GM12864 (cell line): ENCODE data around the gene HES1.
"Not testable (repeated sequence)": the region's sequence is repeated elsewhere in the genome, so short reads cannot be mapped to it uniquely, and the experiment has no call there.

Source experiments
- DNase-seq: peaks from one replicate; pipeline ENCODE4 v3.0.0-alpha.2; 2011; ENCODE audit warnings: low read depth
- H3K4me3 ChIP-seq: 2 replicates; pipeline ENCODE4 v1.5.1; 2011; ENCODE audit warnings: mild to moderate bottlenecking, low read depth, low read length, control low read depth
- TF ChIP-seq, protein P1 (sequence below): IDR thresholded peaks from 2 replicates; pipeline ENCODE4 v1.5.1; 2011; ENCODE audit warnings: low read depth, mild to moderate bottlenecking, moderate library complexity, low read length, control low read depth, inconsistent platforms; ENCODE audit errors: missing control alignments

Gene HES1, protein sequence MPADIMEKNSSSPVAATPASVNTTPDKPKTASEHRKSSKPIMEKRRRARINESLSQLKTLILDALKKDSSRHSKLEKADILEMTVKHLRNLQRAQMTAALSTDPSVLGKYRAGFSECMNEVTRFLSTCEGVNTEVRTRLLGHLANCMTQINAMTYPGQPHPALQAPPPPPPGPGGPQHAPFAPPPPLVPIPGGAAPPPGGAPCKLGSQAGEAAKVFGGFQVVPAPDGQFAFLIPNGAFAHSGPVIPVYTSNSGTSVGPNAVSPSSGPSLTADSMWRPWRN

DNA sequence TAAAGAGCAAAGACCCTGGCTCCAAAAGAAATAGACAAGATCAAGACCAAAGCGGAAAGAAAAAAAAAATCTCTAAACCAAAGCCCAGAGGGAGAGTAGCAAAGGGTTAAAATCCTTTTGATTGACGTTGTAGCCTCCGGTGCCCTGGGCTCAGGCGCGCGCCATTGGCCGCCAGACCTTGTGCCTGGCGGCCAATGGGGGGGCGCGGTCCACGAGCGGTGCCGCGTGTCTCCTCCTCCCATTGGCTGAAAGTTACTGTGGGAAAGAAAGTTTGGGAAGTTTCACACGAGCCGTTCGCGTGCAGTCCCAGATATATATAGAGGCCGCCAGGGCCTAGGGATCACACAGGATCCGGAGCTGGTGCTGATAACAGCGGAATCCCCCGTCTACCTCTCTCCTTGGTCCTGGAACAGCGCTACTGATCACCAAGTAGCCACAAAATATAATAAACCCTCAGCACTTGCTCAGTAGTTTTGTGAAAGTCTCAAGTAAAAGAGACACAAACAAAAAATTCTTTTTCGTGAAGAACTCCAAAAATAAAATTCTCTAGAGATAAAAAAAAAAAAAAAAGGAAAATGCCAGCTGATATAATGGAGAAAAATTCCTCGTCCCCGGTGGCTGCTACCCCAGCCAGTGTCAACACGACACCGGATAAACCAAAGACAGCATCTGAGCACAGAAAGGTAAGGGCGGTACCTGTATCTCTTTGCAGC lies at the start of gene HES1:
HES1 (plus strand) TSS at position 343 of the 713 bp plus-strand sequence; CDS start at position 576, 233 bp downstream.
- no peak for DNase-seq
- TF ChIP-seq, protein P1, sequence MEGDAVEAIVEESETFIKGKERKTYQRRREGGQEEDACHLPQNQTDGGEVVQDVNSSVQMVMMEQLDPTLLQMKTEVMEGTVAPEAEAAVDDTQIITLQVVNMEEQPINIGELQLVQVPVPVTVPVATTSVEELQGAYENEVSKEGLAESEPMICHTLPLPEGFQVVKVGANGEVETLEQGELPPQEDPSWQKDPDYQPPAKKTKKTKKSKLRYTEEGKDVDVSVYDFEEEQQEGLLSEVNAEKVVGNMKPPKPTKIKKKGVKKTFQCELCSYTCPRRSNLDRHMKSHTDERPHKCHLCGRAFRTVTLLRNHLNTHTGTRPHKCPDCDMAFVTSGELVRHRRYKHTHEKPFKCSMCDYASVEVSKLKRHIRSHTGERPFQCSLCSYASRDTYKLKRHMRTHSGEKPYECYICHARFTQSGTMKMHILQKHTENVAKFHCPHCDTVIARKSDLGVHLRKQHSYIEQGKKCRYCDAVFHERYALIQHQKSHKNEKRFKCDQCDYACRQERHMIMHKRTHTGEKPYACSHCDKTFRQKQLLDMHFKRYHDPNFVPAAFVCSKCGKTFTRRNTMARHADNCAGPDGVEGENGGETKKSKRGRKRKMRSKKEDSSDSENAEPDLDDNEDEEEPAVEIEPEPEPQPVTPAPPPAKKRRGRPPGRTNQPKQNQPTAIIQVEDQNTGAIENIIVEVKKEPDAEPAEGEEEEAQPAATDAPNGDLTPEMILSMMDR = no peak
- H3K4me3 ChIP-seq = peak within 1 kb of the TSS; percentile 60

DNA sequence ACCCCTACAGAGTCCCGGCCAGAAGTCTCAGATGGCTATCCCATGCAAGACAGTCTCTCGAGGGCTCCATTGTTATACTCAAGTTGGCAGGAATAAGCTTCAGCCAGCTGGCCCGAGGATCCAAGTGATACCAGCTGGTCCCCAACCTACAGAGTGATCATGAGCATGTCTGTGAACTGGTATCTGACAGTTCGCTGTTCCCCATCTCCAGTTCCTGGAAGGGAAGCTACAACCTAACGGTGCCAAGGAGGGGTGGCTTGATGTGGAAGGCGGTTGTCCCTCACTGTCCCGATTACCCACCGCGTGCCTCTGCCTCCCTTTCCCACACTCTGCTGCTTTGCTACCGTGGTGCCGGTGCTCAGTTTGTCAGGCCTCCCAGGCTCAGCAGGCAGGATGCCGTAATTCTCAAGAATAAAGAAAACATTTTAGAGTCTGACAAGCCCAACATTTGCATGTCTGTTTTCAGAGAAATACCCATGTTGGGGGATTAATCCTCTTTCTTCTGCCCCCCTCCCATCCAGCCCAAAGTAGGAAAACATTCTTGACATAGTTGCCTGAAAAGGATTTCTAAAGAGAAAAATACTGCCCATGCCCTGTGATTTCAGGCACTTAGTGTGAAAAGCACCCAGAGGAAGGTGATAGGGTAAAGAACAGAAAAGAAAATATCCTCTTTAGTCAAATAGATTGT lies 49.4 kb upstream of the HES1 start:
- H3K4me3 ChIP-seq = no peak overlapping the region
- TF ChIP-seq, protein P1 = no peak
- no peak for DNase-seq

DNA sequence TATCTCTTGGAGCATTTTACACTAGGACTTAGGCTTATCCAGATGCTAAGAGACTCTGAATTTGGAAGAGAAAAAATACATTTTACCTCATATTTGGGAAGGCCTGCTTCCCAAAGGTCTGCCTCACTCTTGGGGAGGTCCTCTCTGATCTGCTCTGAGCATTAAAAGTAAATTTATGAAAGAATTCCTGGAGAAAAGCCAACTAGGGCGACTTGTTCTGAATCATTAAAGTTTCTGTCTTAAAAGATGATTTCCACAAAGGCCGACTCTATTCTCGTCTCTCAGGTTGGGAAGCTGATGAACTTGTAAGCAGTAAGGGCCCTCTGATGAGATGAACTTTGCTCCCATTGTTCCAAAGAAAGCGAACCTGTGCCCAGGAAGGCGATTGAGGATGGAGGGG lies 48.7 kb upstream of the HES1 start:
- TF ChIP-seq, protein P1 = no peak
- DNase-seq = no peak
- no peak overlapping the region for H3K4me3 ChIP-seq

DNA sequence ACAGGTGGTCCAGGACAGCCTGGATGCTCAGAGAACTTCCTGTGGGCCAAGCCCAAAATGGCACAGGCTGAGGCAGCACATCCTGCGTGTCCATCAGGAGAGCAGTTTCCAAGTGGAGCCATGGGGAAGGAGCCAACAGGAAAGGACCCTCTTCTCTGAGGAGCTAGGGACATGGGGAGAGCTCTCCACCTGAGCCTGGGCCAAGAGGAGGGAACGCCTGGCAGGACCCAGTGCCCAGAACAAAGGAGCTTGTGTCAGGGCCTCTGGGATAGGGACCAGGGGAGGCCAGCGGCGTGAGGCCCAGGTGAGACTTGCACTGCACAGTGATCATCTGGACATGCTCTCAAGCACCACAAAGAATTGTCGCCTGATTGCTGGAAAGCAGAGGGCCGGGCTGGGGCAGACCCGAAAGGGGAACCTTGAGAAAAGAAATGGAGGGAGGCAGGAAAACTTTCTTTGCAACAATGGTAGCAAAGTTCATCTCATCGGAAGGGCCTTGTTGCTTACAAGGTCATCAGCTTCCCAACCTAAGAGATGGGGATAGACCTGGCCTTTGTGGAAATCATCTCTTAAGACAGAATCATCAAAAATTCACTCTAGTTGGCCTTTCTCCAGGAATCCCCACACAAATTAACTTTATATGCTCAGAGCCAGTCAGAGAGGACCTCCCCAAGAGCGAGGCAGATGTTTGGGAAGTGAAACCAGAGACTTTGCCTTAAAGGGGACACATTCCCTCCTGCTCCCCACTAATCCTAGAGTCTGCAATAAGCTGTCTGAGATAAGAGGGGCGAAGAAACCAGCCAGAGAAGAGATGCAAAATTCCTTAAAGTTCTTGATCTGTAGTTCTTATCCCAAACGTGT lies 47.7 kb upstream of the HES1 start:
- TF ChIP-seq, protein P1 = no peak
- DNase-seq = no peak

DNA sequence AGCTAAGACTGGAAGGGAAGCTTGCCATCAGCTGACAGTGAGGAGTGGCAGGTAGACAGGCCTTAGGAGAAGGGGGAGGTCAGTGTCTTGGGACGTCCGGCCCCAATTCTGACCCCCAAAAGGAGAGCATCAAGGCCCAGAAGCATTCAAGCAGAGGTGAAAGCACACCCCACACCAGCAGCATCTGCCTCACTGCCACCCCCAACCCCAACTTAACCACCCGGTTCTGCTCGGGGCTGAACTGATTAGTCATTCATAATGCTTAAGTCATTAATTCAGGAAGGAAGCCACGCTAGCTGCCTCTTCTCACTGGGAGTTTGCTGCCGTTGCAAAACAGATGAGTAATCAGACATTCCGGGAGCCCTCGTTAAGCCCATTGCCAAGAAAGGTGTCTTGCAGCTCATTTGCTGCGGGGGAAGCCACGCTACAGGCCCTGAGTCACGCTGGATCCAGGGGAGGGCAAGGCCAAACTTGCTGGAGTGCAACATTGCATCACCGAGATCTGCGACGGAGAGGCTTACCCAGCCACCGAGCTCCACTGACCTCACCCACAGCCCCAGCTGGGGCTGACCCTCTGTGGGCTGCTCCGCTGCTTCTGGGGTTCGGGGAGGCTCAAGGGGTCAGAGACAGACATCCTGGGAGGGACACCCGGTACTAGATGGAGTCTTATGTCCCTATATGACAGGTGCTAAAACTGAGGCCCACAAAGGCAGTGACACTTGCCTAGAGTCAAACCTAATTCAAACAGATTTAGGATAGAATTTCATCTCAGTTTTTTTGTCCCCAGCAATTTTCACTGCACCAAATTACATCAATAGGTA lies 46.4 kb upstream of the HES1 start:
- no peak for DNase-seq
- no peak overlapping the region for H3K4me3 ChIP-seq
- TF ChIP-seq, protein P1 = no peak

More for the DNA sequence above, 47.7 kb upstream of the HES1 start:
- no peak overlapping the region for H3K4me3 ChIP-seq

DNA sequence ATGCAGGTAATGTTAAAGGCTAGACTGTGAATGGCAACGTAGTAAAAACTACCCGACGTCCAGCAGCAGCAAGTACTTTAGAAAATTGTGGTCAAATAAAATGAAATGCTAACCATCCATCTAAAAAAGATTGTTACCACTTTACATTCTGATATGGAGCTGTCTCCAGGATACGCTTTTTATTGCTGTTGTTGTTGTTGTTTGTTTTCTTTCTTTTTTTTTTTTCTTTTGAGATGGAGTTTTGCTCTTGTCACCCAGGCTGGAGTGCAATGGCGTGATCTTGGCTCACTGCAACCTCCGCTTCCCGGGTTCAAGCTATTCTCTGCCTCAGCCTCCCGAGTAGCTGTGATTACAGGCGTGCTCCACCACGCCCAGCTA lies 45.8 kb upstream of the HES1 start:
- H3K4me3 ChIP-seq, DNase-seq: not testable (repeated sequence)
